B cell (primary cell): ENCODE results near the gene NEK6. TPM values are rescaled to one million over a fixed set of nuclear protein-coding genes. Genes with fewer than 3 reads are reported as not detected.

Experiments
- ATAC-seq: fragments of 200-7000 bp; cut with Tn5 transposase; one replicate; pipeline ENCODE4 v1.10.0; 2021; ENCODE audit warnings: low read depth, mild to moderate bottlenecking, moderate number of reproducible peaks, moderate library complexity
- CTCF ChIA-PET: fragments of 350-600 bp; sonication (Branson Sonifier 250); formaldehyde crosslinking; loops from one replicate; lab custom pipeline; 2021; ENCODE audit warnings: antibody characterized with exemption, inconsistent platforms; lab: Charles Lee
- POLR2A ChIA-PET: fragments of 350-600 bp; sonication (Branson Sonifier 250); formaldehyde crosslinking; loops from one replicate; lab custom pipeline; 2021; ENCODE audit warnings: antibody characterized with exemption; lab: Charles Lee
- DNase-seq: peaks from one replicate; pipeline ENCODE4 v3.0.0; 2013
- H2AFZ ChIP-seq: 2 replicates; pipeline ENCODE4 v1.6.1; 2012; ENCODE audit warnings: mild to moderate bottlenecking, low read depth, low read length; ENCODE audit not compliant: insufficient read depth, poor library complexity, severe bottlenecking
- H3K27ac ChIP-seq, 2 donors: 1 replicate in 1 of 2; 2 replicates in 1 of 2; pipeline ENCODE4 v1.5.1; 2012 to 2013; ENCODE audit warnings: low read length in 2 of 2, mild to moderate bottlenecking in 2 of 2, moderate library complexity in 1 of 2
- H3K27me3 ChIP-seq, 4 experiments: fragments of 200-600 bp in 1 of 4; sonication (generic) in 1 of 4; replicated peaks in 1 of 4; 1 replicate in 2 of 4; 2 replicates in 2 of 4; pipeline versions ENCODE4 v1.6.1 to v1.7.0; 2013 to 2016; ENCODE audit warnings: low read length in 3 of 4, mild to moderate bottlenecking in 2 of 4, mixed read lengths in 1 of 4, moderate library complexity in 1 of 4; ENCODE audit not compliant: insufficient read depth in 4 of 4, control insufficient read depth in 3 of 4; ENCODE audit errors: control extremely low read depth in 1 of 4
- H3K36me3 ChIP-seq, 2 experiments: replicated peaks in 1 of 2; 1 replicate in 1 of 2; 2 replicates in 1 of 2; pipeline versions ENCODE4 v1.6.1 to v1.7.1; 2013; ENCODE audit warnings: low read length in 1 of 2; ENCODE audit not compliant: insufficient read depth in 2 of 2, control insufficient read depth in 1 of 2; ENCODE audit errors: control extremely low read depth in 1 of 2, extremely low read depth in 1 of 2
- H3K4me1 ChIP-seq, 2 donors: fragments of 200-600 bp in 1 of 2; sonication (generic) in 1 of 2; 1 replicate in 1 of 2; 2 replicates in 1 of 2; pipeline versions ENCODE4 v1.5.1 to v1.6.1; 2013 to 2017; ENCODE audit warnings: low read length in 2 of 2; ENCODE audit not compliant: control insufficient read depth in 2 of 2, insufficient read depth in 2 of 2
- H3K4me2 ChIP-seq: replicated peaks from 2 replicates; pipeline ENCODE3; 2012; ENCODE audit warnings: mild to moderate bottlenecking, low read depth, low read length; ENCODE audit not compliant: poor library complexity, severe bottlenecking
- H3K4me3 ChIP-seq, 5 experiments: fragments of 200-600 bp in 1 of 5; sonication (generic) in 1 of 5; 1 replicate in 3 of 5; 2 replicates in 2 of 5; pipeline versions ENCODE4 v1.5.1 to v1.7.0; 2011 to 2016; ENCODE audit warnings: low read length in 4 of 5, mild to moderate bottlenecking in 4 of 5, low read depth in 2 of 5, control low read depth in 1 of 5, moderate library complexity in 1 of 5; ENCODE audit not compliant: insufficient read depth in 1 of 5; ENCODE audit errors: control extremely low read depth in 1 of 5, extremely low read depth in 1 of 5
- H3K79me2 ChIP-seq: fragments of 200-600 bp; sonication (generic); one replicate; pipeline ENCODE4 v1.6.0; 2016; ENCODE audit warnings: low read length; ENCODE audit not compliant: control insufficient read depth, insufficient read depth
- H3K9ac ChIP-seq: fragments of 200-600 bp; sonication (generic); 2 replicates; pipeline ENCODE4 v1.6.1; 2017; ENCODE audit warnings: mild to moderate bottlenecking, low read length, moderate library complexity
- H3K9me3 ChIP-seq, 3 donors: one replicate each; pipeline versions ENCODE4 v1.6.1 to v1.7.1; 2013; ENCODE audit warnings: low read length in 2 of 3; ENCODE audit not compliant: control insufficient read depth in 2 of 3, insufficient read depth in 1 of 3; ENCODE audit errors: control extremely low read depth in 1 of 3
- H4K20me1 ChIP-seq: 2 replicates; pipeline ENCODE4 v1.6.0; 2012; ENCODE audit warnings: mild to moderate bottlenecking, low read length; ENCODE audit not compliant: insufficient read depth, control insufficient read depth, poor library complexity, severe bottlenecking
- H3K27ac Mint-ChIP-seq: one replicate; pipeline ENCODE4 v1.8.0; 2021; ENCODE audit warnings: mixed read lengths
- H3K27me3 Mint-ChIP-seq: one replicate; pipeline ENCODE4 v1.8.0; 2021; ENCODE audit warnings: mixed read lengths
- H3K4me1 Mint-ChIP-seq: one replicate; pipeline ENCODE4 v1.8.0; 2021; ENCODE audit warnings: mixed read lengths
- H3K4me3 Mint-ChIP-seq: one replicate; pipeline ENCODE4 v1.8.0; 2021; ENCODE audit warnings: mixed read lengths
- H3K9me3 Mint-ChIP-seq: one replicate; pipeline ENCODE4 v1.8.0; 2022; ENCODE audit warnings: mixed read lengths; ENCODE audit not compliant: insufficient read depth
- EZH2 ChIP-seq: IDR thresholded peaks from 2 replicates; pipeline ENCODE4 v1.6.1; 2012; ENCODE audit warnings: borderline replicate concordance, low read depth, mild to moderate bottlenecking, moderate library complexity, low read length; ENCODE audit not compliant: insufficient read depth, poor library complexity, severe bottlenecking
- WGBS: methylation state at CpG from one replicate; pipeline ENCODE4 v1.1.5; 2013; ENCODE audit warnings: missing lambda C conversion rate; ENCODE audit not compliant: insufficient coverage; 5-methylcytosine and 5-hydroxymethylcytosine counted together
- intact Hi-C: fragments of 100-400 bp; cut with micrococcal nuclease; formaldehyde crosslinking; loops from one replicate; pipeline ENCODE4 v1.10.0; 2022
- polyA plus RNA-seq: library from polyadenylated mRNA; depleted of rRNA; stranded (reverse); fragments of >200 nt; gene quantifications from 2 replicates; pipeline ENCODE4 v1.2.3, GENCODE V29; 2012
- total RNA-seq, 2 donors: library from RNA; stranded (reverse); fragments of 120-200 nt in 1 of 2; gene quantifications; 1 replicate in 1 of 2; 2 replicates in 1 of 2; pipeline versions ENCODE4 v1.2.3 to v1.2.4, GENCODE V29; 2013 to 2022
- TF ChIP-seq, protein P1 (sequence below): fragments of 200-600 bp; IDR thresholded peaks from one replicate; pipeline ENCODE4 v1.8.0; 2022; ENCODE audit warnings: antibody characterized with exemption, mild to moderate bottlenecking

NEK6 gene
- total and polyA plus RNA-seq, 2 donors (not counting 1 experiment from before 2014, with no cell fraction given), result 40.0 to 63.1 TPM

DNA sequence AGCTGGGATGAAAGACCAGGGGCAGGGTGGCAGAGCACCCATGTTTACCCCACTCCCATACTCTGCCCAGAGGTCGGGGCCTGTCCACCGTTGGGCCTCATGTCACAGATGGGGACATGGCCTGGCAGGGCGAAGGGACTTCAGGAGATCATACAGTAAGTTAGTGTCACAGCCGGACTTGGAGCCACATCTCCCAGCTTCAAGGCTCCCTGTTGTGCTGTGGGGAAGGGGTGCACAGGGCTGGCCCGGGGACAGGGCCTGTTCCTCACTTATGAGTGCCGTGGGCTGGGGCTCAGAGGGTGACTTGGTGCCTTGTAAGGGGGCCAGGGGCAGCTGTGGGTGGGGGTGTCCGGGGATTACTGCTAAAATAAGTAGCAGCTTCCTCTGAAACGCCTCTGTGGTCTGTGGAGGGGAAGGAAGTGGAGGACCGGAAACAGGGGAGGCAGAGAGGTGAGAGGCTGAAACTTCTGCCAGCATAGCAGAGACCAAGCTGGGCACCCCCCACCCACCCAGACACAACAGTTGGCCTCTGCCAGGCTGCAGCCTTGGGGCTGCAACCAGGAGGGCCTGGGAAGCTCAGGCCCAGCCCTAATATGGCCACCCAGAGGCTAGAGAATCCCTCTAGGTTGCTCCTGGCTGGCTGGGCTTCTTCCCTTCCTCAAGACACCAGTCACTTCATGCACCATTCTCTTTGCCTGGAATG is 41.1 kb upstream of the NEK6 start:
- Mint-ChIP-seq H3K27ac (peak overlapping the region; percentile 98), H3K9me3 (peaks cover 2% of the 10 kb centered on the region), H3K4me3 (peak overlapping the region; percentile 78), H3K4me1 (peaks cover 88% of the 10 kb centered on the region), H3K27me3 (no peaks in the 10 kb centered on the region)
- intact Hi-C loops, result loop anchor here (5.0 kb wide), 1 partner anchor 879 kb away; no protein-coding TSS in a partner anchor
- Histone ChIP-seq H3K9me3 (no peaks in the 10 kb centered on the region), H3K9ac (peak overlapping the region; percentile 59), H3K36me3 (no peaks in the 10 kb centered on the region), H3K27me3 (no peaks in the 10 kb centered on the region), H3K27ac (peak overlapping the region; percentile 94 to 95), H3K4me1 (peaks cover 61 to 74% of the 10 kb centered on the region in 2 donors), H3K4me3 (peak overlapping the region in 4 of 5 experiments; percentile 23 to 40 (median 28)), H2AFZ (peak overlapping the region; percentile 20), H3K79me2 (no peaks in the 10 kb centered on the region), H3K4me2 (peak overlapping the region; percentile 76), H4K20me1 (no peaks in the 10 kb centered on the region)
- ChIA-PET CTCF (interaction anchor here (0.6 to 5.3 kb wide), 16 partner anchors 10 to 171 kb away, joined by 3 to 44 read pairs (median 6); no protein-coding TSS in a partner anchor), POLR2A (interaction anchor here (0.5 to 3.7 kb wide), 15 partner anchors 8 to 108 kb away, joined by 3 to 32 read pairs (median 12); partner anchors contain the start of gene NEK6)
- DNase-seq (peak; percentile 84), ATAC-seq (peak; percentile 42)
- 6% methylated on average over 6 of the region's 9 CpGs for WGBS
- TF ChIP-seq EZH2, result no peak
- TF ChIP-seq, protein P1, sequence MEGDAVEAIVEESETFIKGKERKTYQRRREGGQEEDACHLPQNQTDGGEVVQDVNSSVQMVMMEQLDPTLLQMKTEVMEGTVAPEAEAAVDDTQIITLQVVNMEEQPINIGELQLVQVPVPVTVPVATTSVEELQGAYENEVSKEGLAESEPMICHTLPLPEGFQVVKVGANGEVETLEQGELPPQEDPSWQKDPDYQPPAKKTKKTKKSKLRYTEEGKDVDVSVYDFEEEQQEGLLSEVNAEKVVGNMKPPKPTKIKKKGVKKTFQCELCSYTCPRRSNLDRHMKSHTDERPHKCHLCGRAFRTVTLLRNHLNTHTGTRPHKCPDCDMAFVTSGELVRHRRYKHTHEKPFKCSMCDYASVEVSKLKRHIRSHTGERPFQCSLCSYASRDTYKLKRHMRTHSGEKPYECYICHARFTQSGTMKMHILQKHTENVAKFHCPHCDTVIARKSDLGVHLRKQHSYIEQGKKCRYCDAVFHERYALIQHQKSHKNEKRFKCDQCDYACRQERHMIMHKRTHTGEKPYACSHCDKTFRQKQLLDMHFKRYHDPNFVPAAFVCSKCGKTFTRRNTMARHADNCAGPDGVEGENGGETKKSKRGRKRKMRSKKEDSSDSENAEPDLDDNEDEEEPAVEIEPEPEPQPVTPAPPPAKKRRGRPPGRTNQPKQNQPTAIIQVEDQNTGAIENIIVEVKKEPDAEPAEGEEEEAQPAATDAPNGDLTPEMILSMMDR, result no peak
